Activated CD4-positive, alpha-beta T cell treated with anti-CD3 and anti-CD28 coated beads for 36 hours (primary cell): ENCODE results near the gene PHF21A. TPM values are rescaled to one million over a fixed set of nuclear protein-coding genes. Genes with fewer than 3 reads are reported as not detected.

Experiments used
- ATAC-seq: fragments of 200-7000 bp; cut with Tn5 transposase; one replicate; pipeline ENCODE4 v1.10.0; 2021; ENCODE audit warnings: mild to moderate bottlenecking, moderate library complexity
- CTCF ChIA-PET: fragments of 350-600 bp; sonication (Branson Sonifier 250); formaldehyde crosslinking; loops from one replicate; lab custom pipeline; 2021; ENCODE audit warnings: antibody characterized with exemption; lab: Charles Lee
- POLR2A ChIA-PET: fragments of 350-600 bp; sonication (Branson Sonifier 250); formaldehyde crosslinking; loops from one replicate; lab custom pipeline; 2021; ENCODE audit warnings: antibody characterized with exemption, inconsistent platforms; lab: Charles Lee
- DNase-seq: peaks from one replicate; pipeline ENCODE4 v3.0.0-alpha.2; 2020
- H3K27ac Mint-ChIP-seq: one replicate; pipeline ENCODE4 v1.8.0; 2021; ENCODE audit warnings: mixed read lengths
- H3K27me3 Mint-ChIP-seq: one replicate; pipeline ENCODE4 v1.8.0; 2021; ENCODE audit warnings: mixed read lengths
- H3K36me3 Mint-ChIP-seq: one replicate; pipeline ENCODE4 v1.8.0; 2021; ENCODE audit warnings: low read depth, mixed read lengths
- H3K4me1 Mint-ChIP-seq: one replicate; pipeline ENCODE4 v1.8.0; 2021; ENCODE audit warnings: mixed read lengths
- H3K4me3 Mint-ChIP-seq: one replicate; pipeline ENCODE4 v1.8.0; 2021; ENCODE audit warnings: mild to moderate bottlenecking, moderate library complexity, mixed read lengths
- H3K9me3 Mint-ChIP-seq: one replicate; pipeline ENCODE4 v1.8.0; 2021; ENCODE audit warnings: low read depth, mixed read lengths
- intact Hi-C, 2 experiments: fragments of 100-400 bp; cut with DNase I in 1 of 2; cut with micrococcal nuclease in 1 of 2; formaldehyde crosslinking; loops; one replicate each; pipeline versions ENCODE4 v1.14.2 to v1.15.1; 2022 to 2024; cut with DNase I, micrococcal nuclease
- total RNA-seq, 2 experiments: library from RNA; stranded (reverse); gene quantifications; one replicate each; pipeline ENCODE4 v1.2.3, GENCODE V29; 2021

Gene PHF21A
- total RNA-seq, 2 experiments from 2014 or later: 42.6 to 61.8 TPM

DNA sequence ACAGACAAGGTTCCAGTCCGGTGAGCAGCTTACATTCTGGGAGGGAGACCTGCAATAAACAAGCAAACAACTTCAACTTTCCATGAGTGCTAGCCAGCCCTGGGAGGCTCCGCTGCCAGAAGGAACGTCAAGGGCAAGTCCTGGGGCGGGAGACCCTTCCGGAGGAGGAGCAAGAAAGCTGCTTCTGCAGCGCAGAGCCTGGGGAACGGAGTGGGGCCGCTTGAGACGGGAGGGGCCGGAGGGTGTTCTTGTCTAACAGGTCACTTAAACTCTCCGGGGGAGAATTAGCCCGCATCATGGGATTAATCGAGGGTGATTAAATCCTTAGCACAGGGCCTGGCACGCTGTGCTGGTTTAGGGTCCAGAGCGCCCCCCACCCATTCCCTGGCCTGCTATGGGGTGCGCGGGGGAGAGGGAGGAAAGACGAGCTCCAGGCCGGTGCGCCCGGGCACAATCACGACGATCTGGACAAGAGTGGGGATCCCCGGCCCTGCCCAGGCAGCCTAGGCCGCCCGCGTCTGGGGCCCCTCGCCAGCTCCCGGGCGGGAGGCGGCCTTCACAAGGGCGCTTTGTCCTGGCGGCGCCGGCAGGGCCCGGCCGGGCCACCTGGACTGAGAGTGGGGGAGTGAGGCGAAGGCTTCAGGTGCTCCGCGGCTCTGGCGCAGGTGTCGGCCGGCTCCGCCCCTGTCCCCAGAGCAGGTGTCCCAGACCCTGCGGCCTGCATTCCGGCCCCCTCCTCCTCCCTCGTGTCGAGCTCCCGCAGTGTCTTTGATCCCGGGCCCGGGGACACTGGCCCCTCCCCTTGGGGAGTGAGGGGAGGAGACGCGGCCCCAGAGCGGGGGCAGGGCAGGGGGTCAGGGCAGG is 199.5 kb downstream of the PHF21A start:
- ATAC-seq: no peak
- H3K4me1 Mint-ChIP-seq: peaks cover 20% of the 10 kb centered on the region
- H3K27ac Mint-ChIP-seq: no peak overlapping the region
- H3K27me3 Mint-ChIP-seq: peaks cover 10% of the 10 kb centered on the region
- CTCF ChIA-PET: interaction anchor here (0.6 to 1.1 kb wide), 2 partner anchors 9 to 84 kb away, joined by 3 read pairs; no protein-coding TSS in a partner anchor
- DNase-seq: no peak
- no peaks in the 10 kb centered on the region for H3K36me3 Mint-ChIP-seq
- peak overlapping the region; percentile 51 for H3K4me3 Mint-ChIP-seq
- intact Hi-C loops: no loop called here
- POLR2A ChIA-PET: no interaction called here
- H3K9me3 Mint-ChIP-seq: no peaks in the 10 kb centered on the region

DNA sequence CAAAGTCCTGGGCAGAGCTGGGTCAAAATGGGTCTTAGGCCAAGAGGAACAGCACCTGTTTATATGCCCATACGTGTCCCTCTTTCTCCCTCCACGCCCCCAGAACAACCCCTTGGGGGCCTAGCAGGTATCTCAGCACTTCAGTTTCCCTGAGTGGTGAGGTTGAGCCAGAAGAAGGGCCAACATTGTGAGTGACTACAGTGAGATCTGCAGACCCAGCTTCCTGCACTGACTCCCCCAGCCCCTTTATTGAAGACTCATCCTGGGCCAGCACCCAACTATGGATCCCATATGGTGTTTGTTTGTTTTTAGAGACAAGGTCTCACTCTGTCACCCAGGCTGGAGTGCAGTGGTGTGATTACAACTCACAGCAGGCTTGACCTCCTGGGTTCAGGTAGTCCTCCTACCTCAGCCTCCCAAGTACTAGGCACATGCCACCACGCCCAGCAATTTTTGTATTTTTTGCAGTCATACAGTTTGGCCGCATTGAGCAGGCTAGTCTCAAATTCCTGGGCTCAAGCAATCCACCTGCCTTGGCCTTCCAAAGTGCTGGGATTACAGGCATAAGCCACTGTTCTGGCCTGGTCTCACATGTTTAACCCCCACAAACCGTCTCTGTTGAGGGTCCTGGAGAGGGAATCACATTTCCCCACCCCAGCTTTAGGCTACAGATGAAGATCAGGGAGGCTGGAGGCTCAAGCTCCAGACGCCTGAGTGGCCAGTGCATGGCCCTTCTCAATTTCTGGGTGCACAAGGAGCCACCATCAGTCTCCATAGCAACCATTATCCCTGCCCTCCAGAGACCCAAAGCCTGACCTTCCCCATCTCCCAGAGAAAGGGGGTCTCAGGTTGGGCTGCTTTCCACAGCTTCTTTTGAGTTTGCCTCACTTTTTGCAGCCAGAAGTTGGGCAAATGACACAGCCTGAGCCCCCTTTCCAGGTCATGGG is 200.4 kb downstream of the PHF21A start:
- H3K27ac Mint-ChIP-seq: no peak overlapping the region
- DNase-seq (no peak), ATAC-seq (no peak)
- intact Hi-C loops: no loop called here
- peaks cover 10% of the 10 kb centered on the region for H3K27me3 Mint-ChIP-seq
- no peaks in the 10 kb centered on the region for H3K9me3 Mint-ChIP-seq
- H3K36me3 Mint-ChIP-seq: peaks cover 3% of the 10 kb centered on the region
- ChIA-PET POLR2A (no interaction called here), CTCF (interaction anchor here (1.1 kb wide), 1 partner anchor 10 kb away, joined by 3 read pairs; no protein-coding TSS in a partner anchor)
- peaks cover 29% of the 10 kb centered on the region for H3K4me1 Mint-ChIP-seq
- no peak overlapping the region for H3K4me3 Mint-ChIP-seq

DNA sequence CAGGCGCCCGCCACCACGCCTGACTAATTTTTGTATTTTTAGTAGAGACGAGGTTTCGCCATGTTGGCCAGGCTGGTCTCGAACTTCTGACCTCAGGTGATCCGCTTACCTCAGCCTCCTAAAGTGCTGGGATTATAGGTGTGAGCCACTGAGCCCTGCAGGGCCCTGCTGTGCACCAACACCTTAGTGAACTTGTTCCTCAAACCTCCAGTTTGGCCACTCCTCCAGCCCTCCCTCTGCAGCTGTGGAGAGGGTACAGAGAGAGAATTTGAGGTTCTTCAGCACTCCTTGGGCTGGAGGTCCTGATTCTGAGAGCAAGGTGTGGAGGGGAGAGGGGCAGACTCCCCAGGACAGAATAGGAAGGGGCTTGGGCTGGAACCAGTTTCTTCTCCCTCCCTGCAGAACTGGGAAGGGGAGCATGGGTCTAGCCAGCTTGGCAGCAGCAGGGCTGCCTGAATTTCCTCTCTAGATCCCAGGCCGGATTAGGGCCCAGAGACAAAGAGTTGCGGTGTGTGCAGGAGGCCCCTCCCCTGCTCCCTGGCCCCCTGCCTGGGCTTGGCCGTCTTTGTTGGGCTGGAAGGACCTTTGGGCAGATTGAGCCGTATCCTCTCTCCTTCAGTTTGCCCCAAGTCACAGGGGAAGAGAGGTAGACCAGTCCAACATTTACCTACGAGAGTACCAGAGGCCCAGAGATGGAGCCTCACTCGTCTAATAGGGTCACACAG is 201.3 kb downstream of the PHF21A start:
- no peak for DNase-seq
- H3K36me3 Mint-ChIP-seq: peaks cover 3% of the 10 kb centered on the region
- peaks cover 10% of the 10 kb centered on the region for H3K27me3 Mint-ChIP-seq
- peaks cover 34% of the 10 kb centered on the region for H3K4me1 Mint-ChIP-seq
- intact Hi-C loops: loop anchor here (2.0 to 10.0 kb wide), 7 partner anchors 197 to 1847 kb away; partner anchors contain the start of genes ARFGAP2 (in 1 of the 2), CD82 (in 1 of the 2), CKAP5 (in 1 of the 2) and CSTPP1 (in 1 of the 2)
- CTCF ChIA-PET: no interaction called here
- ATAC-seq: no peak
- POLR2A ChIA-PET: interaction anchor here (0.6 kb wide), 1 partner anchor 73 kb away, joined by 3 read pairs; no protein-coding TSS in a partner anchor
- no peaks in the 10 kb centered on the region for H3K9me3 Mint-ChIP-seq
- H3K27ac Mint-ChIP-seq: no peak overlapping the region
- H3K4me3 Mint-ChIP-seq: no peak overlapping the region

DNA sequence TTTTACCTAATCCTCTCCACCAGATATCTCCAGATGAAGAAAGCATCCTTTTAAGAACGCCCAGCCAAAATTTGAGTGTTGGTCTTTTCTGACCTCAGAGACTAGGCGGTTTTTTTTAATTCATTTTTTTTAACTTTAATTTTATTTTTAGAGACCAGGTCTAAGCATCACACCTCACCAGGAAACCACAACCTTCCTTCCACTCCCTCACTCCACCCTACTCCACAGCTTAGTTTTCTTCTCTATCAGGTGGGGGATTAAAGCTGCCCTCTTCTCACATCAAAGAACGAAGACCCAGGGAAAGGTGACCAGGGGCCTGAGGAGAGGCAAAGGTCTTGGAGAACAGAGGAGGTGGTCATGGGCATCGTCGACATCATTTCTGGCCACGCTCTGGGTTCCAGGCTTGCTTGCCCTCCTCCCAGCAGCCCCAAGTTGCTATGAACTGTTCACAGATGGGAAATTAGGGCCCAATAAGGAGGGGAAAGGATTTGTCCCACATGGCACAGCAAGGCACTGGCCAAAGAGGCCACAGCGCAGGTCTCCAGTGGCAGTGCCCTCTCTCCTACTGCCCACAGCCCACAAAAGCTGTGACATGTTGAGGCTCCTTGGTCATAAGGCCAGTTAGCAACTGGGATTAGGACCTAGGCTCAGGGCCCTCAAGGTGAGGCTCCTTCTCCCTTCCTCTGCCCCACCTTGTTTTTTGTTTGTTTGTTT is 202.1 kb downstream of the PHF21A start:
- H3K27me3 Mint-ChIP-seq: peaks cover 7% of the 10 kb centered on the region
- no peaks in the 10 kb centered on the region for H3K9me3 Mint-ChIP-seq
- H3K27ac Mint-ChIP-seq: peak overlapping the region; percentile 95
- ChIA-PET CTCF (interaction anchor here (0.7 to 1.1 kb wide), 2 partner anchors 75 to 435 kb away, joined by 3 to 4 read pairs; no protein-coding TSS in a partner anchor), POLR2A (interaction anchor here (0.6 to 1.4 kb wide), 2 partner anchors 72 kb away, joined by 3 to 8 read pairs; partner anchors contain the start of gene CRY2)
- intact Hi-C loops: loop anchor here (1.0 to 10.0 kb wide), 17 partner anchors 20 to 1848 kb away; partner anchors contain the start of genes CRY2 (in 2 of the 2), ARFGAP2 (in 1 of the 2), ARHGAP1 (in 1 of the 2) and ATG13 (in 1 of the 2)
- DNase-seq: no peak
- no peak for ATAC-seq
- H3K36me3 Mint-ChIP-seq: peaks cover 6% of the 10 kb centered on the region
- peaks cover 34% of the 10 kb centered on the region for H3K4me1 Mint-ChIP-seq
- H3K4me3 Mint-ChIP-seq: peak overlapping the region; percentile 96

DNA sequence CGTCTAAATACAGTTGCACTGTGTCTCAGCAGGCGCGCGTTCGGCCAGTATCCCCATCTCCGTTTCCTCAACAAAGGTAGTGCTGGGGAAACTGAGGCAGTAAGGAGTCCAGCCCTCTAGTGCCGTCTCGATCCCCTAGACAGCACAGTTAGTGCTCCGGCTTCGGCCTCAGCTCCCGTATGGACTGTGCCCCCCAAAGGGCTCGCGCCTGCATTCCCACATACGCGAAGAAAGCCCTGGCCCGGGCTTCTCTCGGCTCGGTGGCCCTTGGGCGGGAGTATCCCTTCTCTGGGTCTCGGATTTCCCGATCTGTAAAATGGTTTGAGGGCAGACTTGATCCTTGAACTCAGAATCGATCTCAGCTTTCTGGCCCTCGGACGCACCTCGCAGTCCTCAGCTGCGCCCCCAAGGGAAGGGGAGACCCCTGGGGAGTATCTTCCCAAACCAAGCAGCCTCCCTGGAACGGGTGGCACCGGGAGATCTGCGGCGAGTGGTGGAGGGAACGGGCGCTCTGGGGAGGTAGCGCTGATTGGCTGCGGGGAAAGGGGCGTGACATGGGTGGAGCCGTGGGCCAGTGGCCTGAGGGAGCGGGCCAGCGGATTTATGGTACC is 202.8 kb downstream of the PHF21A start:
- intact Hi-C loops: loop anchor here (1.0 to 10.0 kb wide), 17 partner anchors 19 to 1849 kb away; partner anchors contain the start of genes CRY2 (in 2 of the 2), ARFGAP2 (in 1 of the 2), ARHGAP1 (in 1 of the 2) and ATG13 (in 1 of the 2)
- POLR2A ChIA-PET: interaction anchor here (0.6 to 1.4 kb wide), 4 partner anchors 71 to 492 kb away, joined by 3 to 8 read pairs (median 5); partner anchors contain the start of genes CRY2 and SLC35C1
- Mint-ChIP-seq H3K4me3 (peak overlapping the region; percentile 96), H3K27ac (peak overlapping the region; percentile 95), H3K4me1 (peaks cover 34% of the 10 kb centered on the region), H3K9me3 (no peaks in the 10 kb centered on the region), H3K36me3 (peaks cover 6% of the 10 kb centered on the region), H3K27me3 (peaks cover 6% of the 10 kb centered on the region)
- ATAC-seq (peak; percentile 28), DNase-seq (peak; percentile 81)
- CTCF ChIA-PET: interaction anchor here (0.7 to 1.1 kb wide), 6 partner anchors 46 to 472 kb away, joined by 3 to 5 read pairs (median 4); no protein-coding TSS in a partner anchor

DNA sequence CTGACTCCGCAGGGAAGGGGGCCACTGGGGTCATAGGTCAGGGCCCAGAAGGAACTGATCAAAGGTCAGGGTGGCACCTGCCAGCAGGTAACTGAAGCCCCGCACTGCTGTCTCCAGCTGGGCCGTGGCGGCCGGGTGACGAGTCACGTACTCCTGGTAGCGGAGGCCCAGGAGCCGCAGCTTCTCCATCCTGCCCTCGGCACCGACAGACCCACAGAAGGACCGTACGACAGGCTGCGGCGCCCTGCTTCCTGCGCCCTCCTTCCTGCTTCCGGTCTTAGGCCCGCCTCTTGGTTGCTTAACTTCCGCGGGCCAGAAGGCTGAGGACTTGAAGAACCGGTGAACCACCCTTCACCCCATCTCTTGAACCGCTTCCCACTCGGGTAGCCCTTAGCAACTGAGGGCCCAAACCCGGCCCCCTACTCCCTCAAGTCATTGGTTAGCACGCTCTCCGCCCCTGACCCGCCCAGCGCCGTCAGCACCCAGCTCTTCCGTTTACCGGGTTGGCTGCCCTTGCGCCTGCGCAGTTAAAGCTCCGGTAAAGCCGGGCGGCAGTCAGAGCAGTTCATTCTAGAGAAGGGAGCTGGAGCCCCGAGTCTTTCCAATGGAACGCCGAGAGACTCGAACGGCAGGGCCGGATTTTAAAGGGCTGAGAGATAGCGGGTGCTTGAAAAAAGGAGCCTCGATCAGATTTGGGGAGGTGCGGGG is 203.5 kb downstream of the PHF21A start, which contains the start of gene PEX16:
PEX16 (minus strand) TSS at position 255 of the 708 bp plus-strand sequence; CDS start at position 189, 66 bp downstream.
- ChIA-PET CTCF (interaction anchor here (0.7 to 1.1 kb wide), 5 partner anchors 46 to 473 kb away, joined by 3 to 5 read pairs (median 4); no protein-coding TSS in a partner anchor), POLR2A (interaction anchor here (0.6 to 1.4 kb wide), 4 partner anchors 71 to 493 kb away, joined by 3 to 8 read pairs (median 5); partner anchors contain the start of genes CRY2 and SLC35C1)
- Mint-ChIP-seq H3K4me1 (peaks cover 31% of the 10 kb centered on the region), H3K36me3 (peaks cover 6% of the 10 kb centered on the region), H3K9me3 (no peaks in the 10 kb centered on the region), H3K4me3 (peak within 1 kb of the TSS; percentile 96), H3K27me3 (peaks cover 3% of the 10 kb centered on the region), H3K27ac (peak within 1 kb of the TSS; percentile 95)
- intact Hi-C loops: loop anchor here (1.0 to 10.0 kb wide), 18 partner anchors 18 to 1850 kb away; partner anchors contain the start of genes CRY2 (in 2 of the 2), SLC35C1 (in 2 of the 2), ARFGAP2 (in 1 of the 2) and ARHGAP1 (in 1 of the 2)
- ATAC-seq: peak; percentile 94
- peak; percentile 97 for DNase-seq

DNA sequence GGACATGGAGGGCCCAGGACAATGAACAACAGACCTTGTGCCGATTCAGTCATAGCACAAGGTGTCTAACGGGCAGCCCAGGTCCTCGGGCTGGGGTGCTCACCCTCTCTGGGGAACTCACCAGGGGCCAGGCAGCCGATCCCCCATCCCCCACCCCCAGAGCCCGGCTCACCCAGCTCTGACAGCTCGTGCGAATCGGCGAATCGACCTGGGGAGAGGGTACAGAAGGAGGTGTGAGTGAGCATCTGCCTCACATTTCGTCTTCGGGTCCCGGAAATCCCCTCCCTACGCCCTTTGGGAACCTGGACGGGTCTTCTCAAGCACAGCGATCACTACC is 204.0 kb downstream of the PHF21A start:
- peaks cover 3% of the 10 kb centered on the region for H3K27me3 Mint-ChIP-seq
- peaks cover 6% of the 10 kb centered on the region for H3K36me3 Mint-ChIP-seq
- ATAC-seq: no peak
- intact Hi-C loops: loop anchor here (1.0 to 10.0 kb wide), 9 partner anchors 74 to 1850 kb away; partner anchors contain the start of genes ARFGAP2 (in 1 of the 2), CD82 (in 1 of the 2), CKAP5 (in 1 of the 2) and FNBP4 (in 1 of the 2)
- ChIA-PET POLR2A (interaction anchor here (1.0 to 1.4 kb wide), 3 partner anchors 70 to 326 kb away, joined by 3 to 8 read pairs (median 7); partner anchors contain the start of genes CRY2 and SLC35C1), CTCF (interaction anchor here (0.7 to 1.1 kb wide), 3 partner anchors 47 to 473 kb away, joined by 4 to 5 read pairs (median 4); no protein-coding TSS in a partner anchor)
- peak; percentile 56 for DNase-seq
- peak overlapping the region; percentile 95 for H3K27ac Mint-ChIP-seq
- H3K4me3 Mint-ChIP-seq: peak overlapping the region; percentile 96
- peaks cover 31% of the 10 kb centered on the region for H3K4me1 Mint-ChIP-seq
- no peaks in the 10 kb centered on the region for H3K9me3 Mint-ChIP-seq

DNA sequence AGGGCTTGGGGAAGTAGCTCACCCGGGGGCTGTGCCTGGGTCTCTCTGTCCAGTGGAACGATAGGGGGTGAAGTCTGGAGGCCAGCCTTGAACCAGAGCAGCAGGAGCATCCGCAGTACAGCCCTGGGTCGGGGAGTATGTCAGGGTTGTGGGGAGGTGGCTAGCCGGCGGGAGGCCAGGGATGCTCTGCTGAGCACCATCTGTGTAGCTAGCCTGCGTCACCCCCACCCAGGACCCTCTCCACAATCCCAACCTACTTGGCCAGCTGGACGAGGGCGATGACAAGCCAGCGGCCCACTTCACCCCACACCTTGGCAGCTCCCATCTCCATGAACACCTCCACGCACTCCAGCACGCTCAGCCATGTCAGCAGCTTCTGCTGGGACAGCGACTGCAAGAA is 205.8 kb downstream of the PHF21A start:
- peaks cover 9% of the 10 kb centered on the region for H3K36me3 Mint-ChIP-seq
- H3K4me1 Mint-ChIP-seq: peaks cover 28% of the 10 kb centered on the region
- H3K27me3 Mint-ChIP-seq: no peaks in the 10 kb centered on the region
- no peaks in the 10 kb centered on the region for H3K9me3 Mint-ChIP-seq
- no peak for ATAC-seq
- no peak overlapping the region for H3K27ac Mint-ChIP-seq
- ChIA-PET CTCF (interaction anchor here (0.6 kb wide), 1 partner anchor 805 kb away, joined by 3 read pairs; no protein-coding TSS in a partner anchor), POLR2A (interaction anchor here (0.6 kb wide), 1 partner anchor 68 kb away, joined by 3 read pairs; no protein-coding TSS in a partner anchor)
- intact Hi-C loops: loop anchor here (5.0 to 10.0 kb wide), 6 partner anchors 202 to 1852 kb away; partner anchors contain the start of genes ARFGAP2 (in 1 of the 2), CD82 (in 1 of the 2), CKAP5 (in 1 of the 2) and FNBP4 (in 1 of the 2)
- H3K4me3 Mint-ChIP-seq: no peak overlapping the region
- DNase-seq: no peak
